IPS-18a (cell line): ENCODE results near the gene PYGM.

Source experiments
- H3K27ac ChIP-seq: one replicate; pipeline ENCODE4 v1.5.1; 2013; ENCODE audit warnings: low read length
- H3K27me3 ChIP-seq: one replicate; pipeline ENCODE4 v1.6.1; 2013; ENCODE audit warnings: mild to moderate bottlenecking, low read length; ENCODE audit not compliant: control insufficient read depth, insufficient read depth
- H3K36me3 ChIP-seq: one replicate; pipeline ENCODE4 v1.6.1; 2013; ENCODE audit warnings: low read depth, low read length; ENCODE audit not compliant: control insufficient read depth
- H3K4me1 ChIP-seq: one replicate; pipeline ENCODE4 v1.6.1; 2013; ENCODE audit warnings: low read depth, low read length; ENCODE audit not compliant: control insufficient read depth
- H3K4me3 ChIP-seq: one replicate; pipeline ENCODE4 v1.5.1; 2013; ENCODE audit warnings: low read length
- H3K9ac ChIP-seq: one replicate; pipeline ENCODE4 v1.6.1; 2013; ENCODE audit warnings: mild to moderate bottlenecking, low read length, moderate library complexity
- H3K9me3 ChIP-seq: one replicate; pipeline ENCODE4 v1.6.1; 2013; ENCODE audit warnings: low read depth, low read length; ENCODE audit not compliant: control insufficient read depth

PYGM gene

GRCh38 chr11:64722141-64723065, 37.4 kb downstream of the PYGM start:
- H3K27me3 ChIP-seq, result peaks cover 23% of the 10 kb centered on the region
- H3K36me3 ChIP-seq, result no peaks in the 10 kb centered on the region
- no peak overlapping the region for H3K4me3 ChIP-seq
- H3K27ac ChIP-seq, result no peak overlapping the region
- H3K9me3 ChIP-seq, result no peaks in the 10 kb centered on the region
- H3K9ac ChIP-seq, result no peak overlapping the region
- peaks cover 30% of the 10 kb centered on the region for H3K4me1 ChIP-seq

DNA sequence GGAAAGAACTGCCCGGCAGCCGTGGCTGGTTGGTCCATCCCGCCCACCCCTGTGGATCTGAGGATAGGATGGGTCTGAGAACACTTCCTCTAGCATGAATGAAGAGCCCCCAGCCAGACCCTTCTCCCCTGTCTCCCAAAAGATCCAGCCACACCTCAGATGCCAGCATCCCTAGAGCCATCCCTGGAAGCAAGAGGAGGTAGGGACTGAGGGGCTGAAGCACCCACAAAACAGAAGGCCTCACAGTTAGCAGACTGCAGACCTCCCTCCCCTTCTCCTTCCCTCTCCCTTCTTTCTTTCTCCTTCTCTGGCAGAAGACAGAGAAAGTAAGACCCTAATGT, 38.4 kb downstream of the PYGM start:
- H3K27me3 ChIP-seq, result peaks cover 23% of the 10 kb centered on the region
- H3K9ac ChIP-seq, result no peak overlapping the region

GRCh38 chr11:64720640-64721358, 39.0 kb downstream of the PYGM start:
- H3K9ac ChIP-seq, result no peak overlapping the region
- no peak overlapping the region for H3K27ac ChIP-seq
- peaks cover 26% of the 10 kb centered on the region for H3K27me3 ChIP-seq
- H3K4me3 ChIP-seq, result no peak overlapping the region
- H3K9me3 ChIP-seq, result no peaks in the 10 kb centered on the region
- peaks cover 20% of the 10 kb centered on the region for H3K4me1 ChIP-seq
- H3K36me3 ChIP-seq, result no peaks in the 10 kb centered on the region

More for the DNA sequence above, 38.4 kb downstream of the PYGM start:
- H3K27ac ChIP-seq, result no peak overlapping the region
- H3K36me3 ChIP-seq, result no peaks in the 10 kb centered on the region
- H3K9me3 ChIP-seq, result no peaks in the 10 kb centered on the region
- H3K4me3 ChIP-seq, result no peak overlapping the region
- peaks cover 25% of the 10 kb centered on the region for H3K4me1 ChIP-seq

GRCh38 chr11:64720167-64720566, 39.6 kb downstream of the PYGM start:
- Histone ChIP-seq H3K4me1 (peaks cover 15% of the 10 kb centered on the region), H3K27ac (no peak overlapping the region), H3K9me3 (no peaks in the 10 kb centered on the region), H3K36me3 (no peaks in the 10 kb centered on the region), H3K4me3 (no peak overlapping the region), H3K27me3 (peaks cover 32% of the 10 kb centered on the region), H3K9ac (no peak overlapping the region)

DNA sequence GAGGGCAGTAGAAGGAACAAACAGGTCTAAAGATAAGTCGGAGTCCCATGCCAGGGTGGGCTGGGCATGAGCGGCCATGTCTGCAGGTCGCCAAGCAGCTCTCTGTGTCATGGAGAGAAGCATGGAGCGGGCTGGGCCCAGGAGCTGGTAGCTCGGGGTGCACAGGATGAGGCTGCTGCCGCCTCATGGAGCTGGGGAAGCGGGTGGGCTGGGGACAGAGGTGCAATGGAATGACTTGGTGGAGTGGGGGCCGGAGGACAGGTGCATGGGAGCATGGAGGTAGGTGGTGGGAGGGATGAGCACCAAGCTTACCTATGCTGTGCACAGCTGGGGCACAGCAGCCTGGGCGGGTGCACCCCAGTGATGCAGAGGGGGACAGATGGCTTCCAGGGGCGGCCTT, 40.4 kb downstream of the PYGM start:
- Histone ChIP-seq H3K36me3 (no peaks in the 10 kb centered on the region), H3K4me3 (no peak overlapping the region), H3K27ac (no peak overlapping the region), H3K27me3 (peaks cover 40% of the 10 kb centered on the region), H3K9ac (no peak overlapping the region), H3K9me3 (no peaks in the 10 kb centered on the region), H3K4me1 (peaks cover 9% of the 10 kb centered on the region)

DNA sequence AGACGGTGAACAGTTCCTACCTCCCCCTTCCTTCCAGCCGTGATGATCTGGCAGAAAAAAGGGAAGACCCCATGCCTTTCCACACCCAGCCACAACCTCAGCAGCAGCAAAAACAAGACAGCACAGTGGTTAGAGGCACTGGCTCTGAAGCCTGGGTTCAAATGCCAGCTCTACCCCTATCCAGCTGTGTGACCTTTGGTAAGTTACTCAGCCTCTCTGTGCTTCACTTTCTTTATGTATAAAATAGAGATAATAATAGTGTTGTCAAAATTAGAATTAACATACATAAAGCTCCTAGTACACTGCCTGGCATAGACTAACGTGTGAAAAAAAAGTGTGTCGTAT, 41.0 kb downstream of the PYGM start:
- Histone ChIP-seq H3K4me1 (peaks cover 2% of the 10 kb centered on the region), H3K9ac (no peak overlapping the region), H3K4me3 (no peak overlapping the region), H3K36me3 (no peaks in the 10 kb centered on the region), H3K27ac (no peak overlapping the region), H3K27me3 (peaks cover 46% of the 10 kb centered on the region), H3K9me3 (no peaks in the 10 kb centered on the region)

DNA sequence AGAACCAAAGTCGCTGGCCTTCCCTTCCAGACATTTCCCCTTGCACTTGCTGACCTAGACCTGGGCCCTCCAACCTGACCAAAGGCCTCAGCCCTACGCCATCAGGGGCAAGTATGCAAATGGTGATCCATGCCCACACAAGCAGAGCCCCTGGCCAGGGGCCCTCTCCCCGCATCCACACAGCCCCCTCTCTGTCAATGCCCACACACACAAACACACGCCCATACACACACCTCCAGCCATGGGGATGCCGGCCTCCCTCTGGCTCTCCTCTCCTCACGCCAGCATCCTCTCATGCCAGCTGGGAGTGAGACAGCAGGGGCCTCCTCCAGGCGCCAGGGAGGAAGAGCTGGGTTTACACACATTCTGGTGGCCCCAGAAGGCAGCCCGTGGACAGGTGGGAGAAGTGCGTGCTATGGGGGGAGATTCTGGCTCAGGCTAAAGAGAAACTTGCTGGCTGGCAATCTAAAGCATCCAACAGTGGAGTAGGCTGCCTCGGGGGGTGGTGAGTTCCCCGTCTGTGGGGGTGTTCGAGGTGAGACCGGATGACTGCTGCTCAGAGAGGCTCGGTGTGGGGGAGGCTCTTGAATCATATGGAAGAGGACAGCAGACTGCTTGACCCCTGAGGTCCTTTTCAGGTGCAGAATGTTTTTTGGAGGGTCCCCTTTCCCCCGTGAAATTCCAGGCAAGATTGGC, 41.5 kb downstream of the PYGM start:
- H3K27me3 ChIP-seq, result peaks cover 51% of the 10 kb centered on the region
- H3K4me3 ChIP-seq, result no peak overlapping the region
- no peaks in the 10 kb centered on the region for H3K4me1 ChIP-seq
- H3K27ac ChIP-seq, result no peak overlapping the region
- no peaks in the 10 kb centered on the region for H3K36me3 ChIP-seq
- H3K9ac ChIP-seq, result no peak overlapping the region
- H3K9me3 ChIP-seq, result no peaks in the 10 kb centered on the region

DNA sequence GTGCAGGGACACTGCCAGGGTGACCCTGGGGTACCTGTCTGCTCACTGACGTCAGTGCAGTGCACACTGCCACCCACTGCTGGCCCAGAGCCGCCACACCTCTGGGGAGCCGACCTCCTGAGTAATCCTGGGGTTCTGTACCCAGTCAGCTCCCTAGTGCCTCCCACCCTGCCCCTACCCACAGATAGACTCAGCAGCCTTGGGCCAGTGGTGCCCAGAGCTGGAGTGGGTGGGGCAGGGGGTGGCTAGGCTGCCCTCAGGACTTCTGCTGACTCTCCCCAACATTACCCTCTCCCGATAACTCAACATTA, 42.6 kb downstream of the PYGM start:
- Histone ChIP-seq H3K4me1 (no peaks in the 10 kb centered on the region), H3K4me3 (no peak overlapping the region), H3K27me3 (peaks cover 56% of the 10 kb centered on the region), H3K27ac (no peak overlapping the region), H3K9ac (no peak overlapping the region), H3K36me3 (no peaks in the 10 kb centered on the region), H3K9me3 (no peaks in the 10 kb centered on the region)

DNA sequence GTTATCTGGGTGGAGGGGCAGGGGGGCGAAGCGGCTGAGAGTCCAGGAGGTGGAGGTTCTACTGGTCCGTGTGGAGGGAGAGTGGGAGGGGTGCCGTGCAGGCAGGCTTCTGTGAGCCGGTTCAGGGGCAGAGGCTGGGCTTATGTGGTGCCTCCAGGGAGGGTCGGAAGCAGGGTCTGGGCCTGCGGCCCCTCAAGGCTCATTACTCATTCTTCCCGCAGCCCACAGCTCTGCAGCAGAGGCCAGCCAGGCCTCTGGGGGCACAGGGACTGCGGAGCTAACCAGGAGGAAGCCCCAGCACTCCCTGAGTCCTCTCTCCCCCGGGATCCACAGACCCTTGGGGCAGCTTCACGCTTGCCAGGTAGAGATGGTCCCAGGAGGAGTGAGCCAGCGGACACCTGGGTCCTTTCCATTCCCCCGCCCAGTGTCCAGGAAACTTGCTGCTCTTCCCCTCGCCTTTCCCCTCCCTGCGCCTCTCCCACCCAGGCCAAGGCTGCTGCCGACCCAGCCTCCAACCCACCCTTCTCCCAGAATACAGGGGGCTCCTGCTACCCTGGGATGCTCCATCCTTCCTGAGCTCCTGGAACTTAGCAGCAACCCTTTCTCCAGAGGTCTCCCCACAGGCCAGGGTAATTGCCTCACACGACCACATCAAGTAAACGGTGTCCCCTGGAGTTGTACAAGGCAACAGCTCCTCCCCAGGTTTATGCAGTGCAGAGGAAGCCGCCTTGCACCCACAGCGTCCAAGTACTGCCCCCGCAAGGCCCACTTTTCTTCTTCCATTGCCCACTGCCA, 43.1 kb downstream of the PYGM start:
- Histone ChIP-seq H3K36me3 (no peaks in the 10 kb centered on the region), H3K27ac (no peak overlapping the region), H3K27me3 (peaks cover 56% of the 10 kb centered on the region), H3K9me3 (no peaks in the 10 kb centered on the region), H3K4me3 (no peak overlapping the region), H3K9ac (no peak overlapping the region), H3K4me1 (no peaks in the 10 kb centered on the region)

- Histone ChIP-seq H3K36me3 (no peaks in the 10 kb centered on the region), H3K9me3 (no peaks in the 10 kb centered on the region), H3K27me3 (peaks cover 56% of the 10 kb centered on the region), H3K4me1 (peaks cover 2% of the 10 kb centered on the region), H3K9ac (no peak overlapping the region), H3K4me3 (no peak overlapping the region), H3K27ac (no peak overlapping the region)
Observed at GRCh38 chr11:64715756-64716472, 43.9 kb downstream of the PYGM start.

GRCh38 chr11:64715110-64715509, 44.7 kb downstream of the PYGM start:
- H3K36me3 ChIP-seq, result no peaks in the 10 kb centered on the region
- no peak overlapping the region for H3K9ac ChIP-seq
- no peak overlapping the region for H3K27ac ChIP-seq
- H3K9me3 ChIP-seq, result no peaks in the 10 kb centered on the region
- H3K27me3 ChIP-seq, result peaks cover 56% of the 10 kb centered on the region
- peaks cover 6% of the 10 kb centered on the region for H3K4me1 ChIP-seq
- no peak overlapping the region for H3K4me3 ChIP-seq
